ENCODE measurements around the gene PARD3B. TPM values are rescaled to one million over a fixed set of nuclear protein-coding genes. Genes with fewer than 3 reads are reported as not detected.

PARD3B gene
- total RNA-seq, 1 donor from 2014 or later = 0.66 TPM

- Mint-ChIP-seq H3K27me3 (ENCODE audit: unreplicated experiment) (no peaks in the 10 kb centered on the region), H3K9me3 (ENCODE audit: unreplicated experiment) (no peaks in the 10 kb centered on the region), H3K4me3 (ENCODE audit: unreplicated experiment) (no peak overlapping the region), H3K36me3 (ENCODE audit: unreplicated experiment) (no peaks in the 10 kb centered on the region), H3K27ac (ENCODE audit: unreplicated experiment) (no peak overlapping the region), H3K4me1 (ENCODE audit: low read depth, unreplicated experiment) (peaks cover 6% of the 10 kb centered on the region)
- no peak for TF ChIP-seq CTCF (IDR thresholded peaks at IDR 0.05; ENCODE audit: partially characterized antibody, unreplicated experiment)
- no peak for DNase-seq
These were observed 745.0 kb downstream of the PARD3B start for GRCh38 chr2:205290299-205290698.

GRCh38 chr2:205292665-205293295, 747.5 kb downstream of the PARD3B start:
- DNase-seq = no peak
- no peak overlapping the region for H3K4me3 Mint-ChIP-seq (ENCODE audit: unreplicated experiment)
- TF ChIP-seq CTCF (IDR thresholded peaks at IDR 0.05; ENCODE audit: partially characterized antibody, unreplicated experiment) = no peak
- H3K27me3 Mint-ChIP-seq (ENCODE audit: unreplicated experiment) = no peaks in the 10 kb centered on the region
- no peak overlapping the region for H3K27ac Mint-ChIP-seq (ENCODE audit: unreplicated experiment)
- H3K9me3 Mint-ChIP-seq (ENCODE audit: unreplicated experiment) = no peaks in the 10 kb centered on the region
- H3K4me1 Mint-ChIP-seq (ENCODE audit: low read depth, unreplicated experiment) = no peaks in the 10 kb centered on the region
- H3K36me3 Mint-ChIP-seq (ENCODE audit: unreplicated experiment) = no peaks in the 10 kb centered on the region

- no peaks in the 10 kb centered on the region for H3K27me3 Mint-ChIP-seq (ENCODE audit: unreplicated experiment)
- H3K9me3 Mint-ChIP-seq (ENCODE audit: unreplicated experiment) = no peaks in the 10 kb centered on the region
- no peaks in the 10 kb centered on the region for H3K36me3 Mint-ChIP-seq (ENCODE audit: unreplicated experiment)
- no peak for TF ChIP-seq CTCF (IDR thresholded peaks at IDR 0.05; ENCODE audit: partially characterized antibody, unreplicated experiment)
- H3K27ac Mint-ChIP-seq (ENCODE audit: unreplicated experiment) = no peak overlapping the region
- DNase-seq = no peak
- no peak overlapping the region for H3K4me3 Mint-ChIP-seq (ENCODE audit: unreplicated experiment)
- H3K4me1 Mint-ChIP-seq (ENCODE audit: low read depth, unreplicated experiment) = no peaks in the 10 kb centered on the region
These were observed 748.3 kb downstream of the PARD3B start for GRCh38 chr2:205293559-205293958.

GRCh38 chr2:205296959-205297358, 751.7 kb downstream of the PARD3B start:
- H3K36me3 Mint-ChIP-seq (ENCODE audit: unreplicated experiment) = no peaks in the 10 kb centered on the region
- no peak for TF ChIP-seq CTCF (IDR thresholded peaks at IDR 0.05; ENCODE audit: partially characterized antibody, unreplicated experiment)
- H3K4me1 Mint-ChIP-seq (ENCODE audit: low read depth, unreplicated experiment) = peaks cover 11% of the 10 kb centered on the region
- no peaks in the 10 kb centered on the region for H3K27me3 Mint-ChIP-seq (ENCODE audit: unreplicated experiment)
- no peak overlapping the region for H3K4me3 Mint-ChIP-seq (ENCODE audit: unreplicated experiment)
- H3K27ac Mint-ChIP-seq (ENCODE audit: unreplicated experiment) = no peak overlapping the region
- no peak for DNase-seq
- H3K9me3 Mint-ChIP-seq (ENCODE audit: unreplicated experiment) = peaks cover 3% of the 10 kb centered on the region

GRCh38 chr2:205297368-205297767, 752.1 kb downstream of the PARD3B start:
- Mint-ChIP-seq H3K9me3 (ENCODE audit: unreplicated experiment) (peaks cover 3% of the 10 kb centered on the region), H3K4me3 (ENCODE audit: unreplicated experiment) (no peak overlapping the region), H3K27me3 (ENCODE audit: unreplicated experiment) (no peaks in the 10 kb centered on the region), H3K36me3 (ENCODE audit: unreplicated experiment) (no peaks in the 10 kb centered on the region), H3K27ac (ENCODE audit: unreplicated experiment) (no peak overlapping the region), H3K4me1 (ENCODE audit: low read depth, unreplicated experiment) (peaks cover 11% of the 10 kb centered on the region)
- DNase-seq = no peak
- no peak for TF ChIP-seq CTCF (IDR thresholded peaks at IDR 0.05; ENCODE audit: partially characterized antibody, unreplicated experiment)
